LNCaP clone FGC (cell line): ENCODE results near the gene GNG12.

Source experiments
- DNase-seq: peaks from one replicate; pipeline ENCODE4 v3.0.0-alpha.2; 2011; ENCODE audit warnings: low read depth
- H3K4me3 ChIP-seq: 2 replicates; pipeline ENCODE4 v1.5.1; 2011; ENCODE audit warnings: mild to moderate bottlenecking, low read depth, low read length, control low read depth
- CTCF ChIP-seq: IDR thresholded peaks from 2 replicates; pipeline ENCODE4 v1.5.1; 2012; ENCODE audit warnings: mild to moderate bottlenecking; ENCODE audit not compliant: control insufficient read depth, insufficient read depth; ENCODE audit errors: extremely low read depth

The GNG12 gene

GRCh38 chr1:67832737-67833601 is at the start of gene GNG12:
TSS of gene GNG12 (minus strand) at chr1:67833467. CDS start at chr1:67707686, 125,781 bp downstream.
- no peak for DNase-seq
- H3K4me3 ChIP-seq: peak within 1 kb of the TSS; percentile 87
- no peak for TF ChIP-seq CTCF

- DNase-seq: no peak
- no peak for TF ChIP-seq CTCF
- no peak overlapping the region for H3K4me3 ChIP-seq
These were observed 49.1 kb upstream of the GNG12 start for GRCh38 chr1:67882196-67882958.

- peak; percentile 95 for DNase-seq
- no peak overlapping the region for H3K4me3 ChIP-seq
- no peak for TF ChIP-seq CTCF
These were observed 46.9 kb upstream of the GNG12 start for GRCh38 chr1:67880056-67880601.

GRCh38 chr1:67879485-67879884 is 46.2 kb upstream of the GNG12 start:
- no peak overlapping the region for H3K4me3 ChIP-seq
- no peak for TF ChIP-seq CTCF
- no peak for DNase-seq

GRCh38 chr1:67874501-67875111 is 41.3 kb upstream of the GNG12 start:
- no peak for TF ChIP-seq CTCF
- no peak for DNase-seq
- H3K4me3 ChIP-seq: no peak overlapping the region

- no peak for TF ChIP-seq CTCF
- no peak overlapping the region for H3K4me3 ChIP-seq
- no peak for DNase-seq
These were observed 36.0 kb upstream of the GNG12 start for GRCh38 chr1:67869233-67869632.
